ENCODE results near the gene INMT. TPM values are rescaled to one million over a fixed set of nuclear protein-coding genes. Genes with fewer than 3 reads are reported as not detected.

The INMT gene
- total and polyA plus RNA-seq, 2 donors (not counting 1 experiment from before 2014, with no cell fraction given), result 0.15 TPM; not detected in 1

GRCh38 chr7:30755384-30756154 is 3.6 kb downstream of the INMT start:
- Mint-ChIP-seq H3K9me3 (ENCODE audit: insufficient read depth) (no peaks in the 10 kb centered on the region), H3K4me3 (no peak overlapping the region), H3K27ac (no peak overlapping the region), H3K4me1 (no peaks in the 10 kb centered on the region), H3K27me3 (peaks cover 19% of the 10 kb centered on the region)
- 92% methylated on average over 19 of the region's 22 CpGs for WGBS (ENCODE audit: insufficient coverage)
- Histone ChIP-seq H3K4me2 (replicated peaks; ENCODE audit: low read depth, low read length, poor library complexity, severe bottlenecking) (no peak overlapping the region), H2AFZ (ENCODE audit: insufficient read depth, low read depth, low read length, poor library complexity, severe bottlenecking) (no peak overlapping the region), H3K4me3 (ENCODE audit: control extremely low read depth in 1 of 5, extremely low read depth in 1 of 5, insufficient read depth in 1 of 5, low read depth in 2 of 5, low read length in 4 of 5) (no peak overlapping the region), H3K79me2 (ENCODE audit: control insufficient read depth, insufficient read depth, low read length) (no peaks in the 10 kb centered on the region), H3K9me3 (ENCODE audit: control extremely low read depth in 1 of 3, control insufficient read depth in 2 of 3, insufficient read depth in 1 of 3, low read length in 2 of 3) (peaks cover 0 to 8% (median 0%) of the 10 kb centered on the region in 3 donors), H3K36me3 (replicated peaks in 1 of 2; ENCODE audit: control extremely low read depth in 1 of 2, control insufficient read depth in 1 of 2, extremely low read depth in 1 of 2, insufficient read depth in 2 of 2, low read length in 1 of 2) (no peaks in the 10 kb centered on the region), H3K9ac (ENCODE audit: low read length) (no peak overlapping the region), H4K20me1 (ENCODE audit: control insufficient read depth, insufficient read depth, low read length, poor library complexity, severe bottlenecking) (no peaks in the 10 kb centered on the region), H3K27ac (ENCODE audit: low read length in 2 of 2) (no peak overlapping the region), H3K4me1 (ENCODE audit: control insufficient read depth in 2 of 2, insufficient read depth in 2 of 2, low read length in 2 of 2) (no peaks in the 10 kb centered on the region), H3K27me3 (replicated peaks in 1 of 4; ENCODE audit: control extremely low read depth in 1 of 4, control insufficient read depth in 3 of 4, insufficient read depth in 4 of 4, low read length in 3 of 4) (peaks cover 0 to 12% (median 2%) of the 10 kb centered on the region in 4 experiments)
- no peak for TF ChIP-seq EZH2 (IDR thresholded peaks at IDR 0.05; ENCODE audit: borderline replicate concordance, insufficient read depth, low read depth, low read length, poor library complexity, severe bottlenecking)
- POLR2A ChIA-PET, result no interaction called here
- no peak for DNase-seq
- ATAC-seq (ENCODE audit: low read depth), result no peak
- CTCF ChIA-PET, result interaction anchor here (2.4 kb wide), 1 partner anchor 16 kb away, joined by 14 read pairs; no protein-coding TSS in a partner anchor
- intact Hi-C loops (cut with micrococcal nuclease), result no loop called here

DNA sequence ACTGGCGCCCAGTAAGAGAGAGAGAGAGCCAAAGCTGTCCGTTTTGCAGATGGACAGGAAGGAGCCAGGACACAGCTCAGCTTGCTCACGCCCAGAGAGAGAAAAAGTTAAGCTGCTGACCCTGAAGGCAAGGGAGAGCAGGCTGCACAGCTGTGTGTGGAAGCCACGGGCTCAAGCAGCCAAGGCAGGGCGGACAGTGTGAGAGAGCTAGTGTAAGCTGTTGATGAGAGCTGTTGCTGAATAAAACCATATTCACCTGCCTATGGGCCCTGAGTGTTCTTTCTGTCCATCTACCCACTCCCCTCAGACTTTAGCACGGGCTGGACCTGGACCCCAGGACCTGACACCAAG is 5.4 kb downstream of the INMT start:
- H3K4me1 ChIP-seq (ENCODE audit: control insufficient read depth in 2 of 2, insufficient read depth in 2 of 2, low read length in 2 of 2), result no peaks in the 10 kb centered on the region
- no peak for DNase-seq
- H3K4me3 Mint-ChIP-seq, result no peak overlapping the region
- ATAC-seq (ENCODE audit: low read depth), result no peak
- WGBS (ENCODE audit: insufficient coverage), result 92% methylated on average over 3 of the region's 6 CpGs
- no peaks in the 10 kb centered on the region for H3K4me1 Mint-ChIP-seq
- peaks cover 22% of the 10 kb centered on the region for H3K27me3 Mint-ChIP-seq
- intact Hi-C loops (cut with micrococcal nuclease), result no loop called here
- H3K27me3 ChIP-seq (replicated peaks in 1 of 4; ENCODE audit: control extremely low read depth in 1 of 4, control insufficient read depth in 3 of 4, insufficient read depth in 4 of 4, low read length in 3 of 4), result peaks cover 0 to 12% (median 4%) of the 10 kb centered on the region in 4 experiments
- H3K27ac ChIP-seq (ENCODE audit: low read length in 2 of 2), result no peak overlapping the region
- H4K20me1 ChIP-seq (ENCODE audit: control insufficient read depth, insufficient read depth, low read length, poor library complexity, severe bottlenecking), result no peaks in the 10 kb centered on the region
- no peak for TF ChIP-seq EZH2 (IDR thresholded peaks at IDR 0.05; ENCODE audit: borderline replicate concordance, insufficient read depth, low read depth, low read length, poor library complexity, severe bottlenecking)
- TF ChIP-seq, protein P1, sequence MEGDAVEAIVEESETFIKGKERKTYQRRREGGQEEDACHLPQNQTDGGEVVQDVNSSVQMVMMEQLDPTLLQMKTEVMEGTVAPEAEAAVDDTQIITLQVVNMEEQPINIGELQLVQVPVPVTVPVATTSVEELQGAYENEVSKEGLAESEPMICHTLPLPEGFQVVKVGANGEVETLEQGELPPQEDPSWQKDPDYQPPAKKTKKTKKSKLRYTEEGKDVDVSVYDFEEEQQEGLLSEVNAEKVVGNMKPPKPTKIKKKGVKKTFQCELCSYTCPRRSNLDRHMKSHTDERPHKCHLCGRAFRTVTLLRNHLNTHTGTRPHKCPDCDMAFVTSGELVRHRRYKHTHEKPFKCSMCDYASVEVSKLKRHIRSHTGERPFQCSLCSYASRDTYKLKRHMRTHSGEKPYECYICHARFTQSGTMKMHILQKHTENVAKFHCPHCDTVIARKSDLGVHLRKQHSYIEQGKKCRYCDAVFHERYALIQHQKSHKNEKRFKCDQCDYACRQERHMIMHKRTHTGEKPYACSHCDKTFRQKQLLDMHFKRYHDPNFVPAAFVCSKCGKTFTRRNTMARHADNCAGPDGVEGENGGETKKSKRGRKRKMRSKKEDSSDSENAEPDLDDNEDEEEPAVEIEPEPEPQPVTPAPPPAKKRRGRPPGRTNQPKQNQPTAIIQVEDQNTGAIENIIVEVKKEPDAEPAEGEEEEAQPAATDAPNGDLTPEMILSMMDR (IDR thresholded peaks at IDR 0.05), result no peak
- H3K9me3 ChIP-seq (ENCODE audit: control extremely low read depth in 1 of 3, control insufficient read depth in 2 of 3, insufficient read depth in 1 of 3, low read length in 2 of 3), result no peaks in the 10 kb centered on the region
- H3K4me3 ChIP-seq (ENCODE audit: control extremely low read depth in 1 of 5, extremely low read depth in 1 of 5, insufficient read depth in 1 of 5, low read depth in 2 of 5, low read length in 4 of 5), result no peak overlapping the region
- no peaks in the 10 kb centered on the region for H3K79me2 ChIP-seq (ENCODE audit: control insufficient read depth, insufficient read depth, low read length)
- POLR2A ChIA-PET, result no interaction called here
- H3K4me2 ChIP-seq (replicated peaks; ENCODE audit: low read depth, low read length, poor library complexity, severe bottlenecking), result no peak overlapping the region
- no peaks in the 10 kb centered on the region for H3K9me3 Mint-ChIP-seq (ENCODE audit: insufficient read depth)
- no peak overlapping the region for H3K9ac ChIP-seq (ENCODE audit: low read length)
- CTCF ChIA-PET, result interaction anchor here (2.4 kb wide), 1 partner anchor 17 kb away, joined by 14 read pairs; no protein-coding TSS in a partner anchor
- no peak overlapping the region for H2AFZ ChIP-seq (ENCODE audit: insufficient read depth, low read depth, low read length, poor library complexity, severe bottlenecking)
- H3K27ac Mint-ChIP-seq, result no peak overlapping the region
- H3K36me3 ChIP-seq (replicated peaks in 1 of 2; ENCODE audit: control extremely low read depth in 1 of 2, control insufficient read depth in 1 of 2, extremely low read depth in 1 of 2, insufficient read depth in 2 of 2, low read length in 1 of 2), result no peaks in the 10 kb centered on the region
